GM10266 (cell line): ENCODE results near the gene PCNP.

ENCODE experiments used
- DNase-seq: peaks from one replicate; pipeline ENCODE4 v3.0.0; 2012; ENCODE audit errors: extremely low spot score
- CTCF ChIP-seq: IDR thresholded peaks from 2 replicates; pipeline ENCODE4 v1.5.1; 2012; ENCODE audit warnings: mild to moderate bottlenecking, low read depth; ENCODE audit not compliant: control insufficient read depth, insufficient read depth; ENCODE audit errors: missing control alignments

PCNP gene

GRCh38 chr3:101573449-101574387 lies at the start of gene PCNP:
PCNP (plus strand) TSS chr3:101574180; CDS start chr3:101574216, 36 bp downstream.
- DNase-seq = peak; percentile 89
- TF ChIP-seq CTCF = peak; percentile 69

GRCh38 chr3:101527441-101527840 lies 46.5 kb upstream of the PCNP start:
- no peak for TF ChIP-seq CTCF
- DNase-seq = no peak

GRCh38 chr3:101527906-101528305 lies 46.1 kb upstream of the PCNP start:
- TF ChIP-seq CTCF = no peak

GRCh38 chr3:101529816-101530685 lies 43.9 kb upstream of the PCNP start:
- DNase-seq = no peak
- TF ChIP-seq CTCF = no peak

More at GRCh38 chr3:101527906-101528305, 46.1 kb upstream of the PCNP start:
- no peak for DNase-seq

- no peak for DNase-seq
- no peak for TF ChIP-seq CTCF
These were observed 43.3 kb upstream of the PCNP start for GRCh38 chr3:101530686-101531047.

- no peak for DNase-seq
- no peak for TF ChIP-seq CTCF
These were observed 42.4 kb upstream of the PCNP start for GRCh38 chr3:101531473-101532086.
